HG03103 (cell line): ENCODE data around the gene CCDC88C.
"Not testable (repeated sequence)": the region's sequence is repeated elsewhere in the genome, so short reads cannot be mapped to it uniquely, and the experiment has no call there.

Experiments used
- ATAC-seq: cut with Tn5 transposase; IDR thresholded peaks from one replicate; pipeline ENCODE4 v1.9.1; 2021; ENCODE audit warnings: low read depth; ENCODE audit not compliant: unreplicated experiment

Gene CCDC88C

GRCh38 chr14:91261115-91261514 lies 156.5 kb downstream of the CCDC88C start:
- no peak for ATAC-seq

- ATAC-seq, result no peak
Measured at GRCh38 chr14:91258876-91259275, 158.7 kb downstream of the CCDC88C start.

- ATAC-seq, result no peak
Measured at GRCh38 chr14:91258011-91258618, 159.5 kb downstream of the CCDC88C start.

DNA sequence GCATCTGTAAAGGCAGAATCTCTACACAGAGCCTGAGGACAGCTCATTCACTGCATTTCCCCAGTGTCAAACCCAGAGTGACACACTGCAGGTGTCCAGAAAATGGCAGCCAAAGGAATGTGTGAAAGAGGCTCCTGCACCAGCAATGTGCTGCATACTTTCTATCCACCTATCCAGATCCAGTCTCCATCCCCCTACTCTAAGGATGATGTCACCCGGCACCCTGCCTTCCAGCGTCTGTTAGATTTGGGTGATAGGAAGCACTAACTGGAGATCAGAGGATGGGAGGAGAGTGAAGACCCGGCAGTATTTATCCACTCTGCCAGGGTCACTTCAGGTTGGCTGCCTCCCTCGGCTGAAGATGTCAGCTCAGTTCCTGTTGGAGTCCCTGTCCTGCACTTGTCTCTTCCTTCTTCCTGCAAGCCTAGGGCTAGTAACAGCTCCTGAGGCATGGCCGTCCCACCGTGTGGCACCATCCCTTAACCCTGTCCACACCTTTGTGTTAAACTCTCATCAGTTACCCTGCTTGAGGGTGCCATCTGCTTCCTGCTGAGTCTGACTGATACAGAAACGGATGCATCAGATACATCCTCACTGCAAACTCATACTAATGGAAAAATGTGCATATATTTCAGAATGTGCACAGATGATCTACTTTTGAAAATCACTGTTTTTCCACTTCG lies 160.2 kb downstream of the CCDC88C start:
- no peak for ATAC-seq

- no peak for ATAC-seq
Measured at GRCh38 chr14:91256661-91257060, 161.0 kb downstream of the CCDC88C start.

DNA sequence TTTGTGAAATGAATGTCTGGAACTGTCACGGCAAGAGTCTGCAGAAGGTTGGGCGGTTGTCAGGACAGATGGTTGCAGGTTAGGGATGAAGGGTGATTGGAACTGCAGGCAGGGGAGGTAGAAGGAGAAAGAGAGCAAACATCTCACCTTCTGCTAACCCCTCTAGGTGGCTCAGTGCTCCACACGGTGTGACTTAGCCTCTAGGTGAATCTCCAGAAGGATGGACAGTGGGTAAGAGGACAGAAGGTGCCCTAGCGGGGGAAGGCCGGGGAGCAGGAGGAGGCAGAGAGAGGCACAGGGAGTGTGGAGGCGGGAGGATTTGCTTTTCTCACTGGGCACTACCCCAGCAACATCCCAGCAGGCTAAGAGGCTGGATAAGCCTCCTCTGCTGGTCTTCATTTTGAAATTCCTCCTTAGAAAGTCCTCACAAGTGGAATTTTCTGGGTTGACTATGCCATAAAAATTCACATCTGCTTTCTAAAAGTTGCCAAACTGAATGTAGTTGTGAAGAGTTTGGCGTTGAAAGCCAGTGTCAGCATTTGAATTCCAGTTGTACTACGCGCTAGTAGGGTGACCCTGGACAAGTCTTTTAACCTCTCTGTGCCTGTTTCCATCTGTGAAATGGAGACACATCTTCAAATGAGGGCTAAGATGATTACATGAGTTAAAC lies 162.5 kb downstream of the CCDC88C start:
- no peak for ATAC-seq

DNA sequence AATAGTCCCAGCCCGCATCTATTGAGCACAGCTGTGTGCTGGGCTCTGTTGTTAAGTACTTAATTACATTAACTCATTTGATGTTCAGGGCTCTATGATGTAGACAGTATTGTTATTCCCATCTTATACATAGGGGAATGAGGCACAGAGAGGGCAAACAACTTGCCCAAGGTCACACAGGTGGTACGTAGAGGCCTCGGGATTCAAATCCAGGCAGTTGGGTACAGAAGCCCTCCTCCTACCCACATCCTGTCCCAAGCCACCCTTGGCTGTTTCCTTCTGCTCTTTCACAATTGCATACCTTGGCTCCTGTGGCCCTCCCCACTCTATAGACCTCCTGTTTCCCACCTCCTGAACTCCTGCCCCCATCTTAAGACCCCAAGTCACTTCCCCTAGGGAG lies 163.2 kb downstream of the CCDC88C start:
- no peak for ATAC-seq

DNA sequence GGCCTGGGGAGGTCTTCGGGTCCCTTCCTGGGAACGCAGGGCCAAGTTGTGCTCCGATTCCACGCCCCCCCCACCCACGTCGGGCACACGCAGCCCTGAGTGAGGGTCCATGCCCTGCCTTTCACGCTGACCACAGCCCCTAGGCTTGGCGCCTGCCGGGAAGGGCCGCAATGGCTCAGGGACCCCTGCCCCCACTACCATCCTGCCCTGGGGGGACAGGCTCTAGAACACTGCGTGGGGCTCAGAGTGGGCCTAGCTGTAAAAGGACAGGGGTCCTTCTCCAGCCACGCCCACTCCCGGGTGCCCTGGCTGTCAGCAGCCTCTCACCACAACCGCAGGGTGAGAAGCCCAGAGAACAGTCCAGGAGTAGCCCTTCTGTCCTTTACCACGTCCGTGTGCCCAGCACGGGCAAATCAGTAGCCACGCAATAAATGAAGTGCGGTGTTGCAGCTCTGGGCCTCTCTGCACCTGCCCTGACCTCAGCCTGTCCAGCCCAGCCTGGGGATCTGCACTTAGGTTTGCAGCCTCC lies 163.8 kb downstream of the CCDC88C start:
- ATAC-seq, result no peak

DNA sequence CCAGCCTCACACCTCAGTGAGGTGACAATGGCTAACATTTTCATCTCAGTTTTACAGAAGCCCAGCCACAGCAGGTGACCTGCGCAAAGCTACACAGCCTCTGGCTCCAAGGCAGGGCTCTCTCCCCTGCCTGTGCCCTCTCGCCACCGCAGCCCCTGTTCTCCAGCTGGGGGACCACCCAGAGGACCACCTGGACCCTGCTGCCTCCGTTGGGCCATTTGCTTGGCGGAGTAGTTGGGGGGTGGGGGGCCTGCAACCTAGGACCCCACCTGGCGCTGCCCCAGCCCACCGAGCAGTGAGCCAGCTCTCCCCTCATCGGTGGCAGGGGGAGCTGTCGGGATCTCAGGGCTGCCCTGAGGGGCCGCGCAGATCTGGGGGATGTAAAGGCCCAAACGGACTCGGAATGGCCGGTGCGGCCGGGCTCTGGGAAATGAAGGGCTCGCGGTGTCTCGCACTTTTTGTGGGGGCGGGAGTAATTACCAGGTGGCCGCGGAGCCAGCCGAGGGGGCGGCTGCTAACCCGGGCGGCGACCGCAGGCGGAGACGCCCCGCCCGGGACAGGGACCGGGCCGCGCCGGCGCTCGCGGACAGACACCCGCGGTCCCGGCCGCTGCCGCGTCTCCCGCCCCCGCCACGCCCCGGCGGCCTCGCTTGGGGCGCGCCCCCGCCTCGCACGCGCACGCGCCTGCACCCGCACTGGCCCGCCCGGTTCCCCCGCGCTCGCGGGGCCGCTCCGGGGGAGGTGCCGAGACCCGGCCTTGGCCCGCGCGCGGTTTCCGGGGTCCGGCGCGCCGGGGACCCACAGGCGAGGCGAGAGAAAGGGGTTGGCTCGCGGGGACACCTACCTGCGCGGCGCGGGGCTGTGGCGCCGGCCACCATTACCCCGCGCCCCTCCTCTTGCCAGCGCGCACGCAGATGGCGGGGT lies 164.5 kb downstream of the CCDC88C start:
- ATAC-seq, result no peak

DNA sequence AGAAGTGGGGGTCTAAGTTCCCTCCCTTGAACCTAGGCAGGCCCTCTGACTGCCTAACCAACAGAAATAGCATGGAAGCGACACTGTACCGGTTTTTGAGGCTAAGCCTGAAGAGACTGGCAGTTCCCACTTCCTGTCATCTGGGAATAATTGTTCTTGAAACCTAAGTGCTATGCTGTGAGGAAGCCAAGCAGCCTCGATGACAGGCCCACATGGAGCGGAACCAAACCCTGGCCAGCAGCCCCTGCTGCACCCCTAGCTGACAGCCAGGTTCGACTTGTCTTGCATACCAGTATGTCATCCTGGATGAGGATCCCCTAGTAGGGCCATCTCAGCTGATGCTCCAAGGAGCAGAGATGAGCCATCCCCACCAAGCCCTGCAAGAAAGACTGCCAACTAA lies 166.7 kb downstream of the CCDC88C start:
- no peak for ATAC-seq

- peak; percentile 83 for ATAC-seq
Measured at GRCh38 chr14:91249841-91250616, 167.6 kb downstream of the CCDC88C start.

DNA sequence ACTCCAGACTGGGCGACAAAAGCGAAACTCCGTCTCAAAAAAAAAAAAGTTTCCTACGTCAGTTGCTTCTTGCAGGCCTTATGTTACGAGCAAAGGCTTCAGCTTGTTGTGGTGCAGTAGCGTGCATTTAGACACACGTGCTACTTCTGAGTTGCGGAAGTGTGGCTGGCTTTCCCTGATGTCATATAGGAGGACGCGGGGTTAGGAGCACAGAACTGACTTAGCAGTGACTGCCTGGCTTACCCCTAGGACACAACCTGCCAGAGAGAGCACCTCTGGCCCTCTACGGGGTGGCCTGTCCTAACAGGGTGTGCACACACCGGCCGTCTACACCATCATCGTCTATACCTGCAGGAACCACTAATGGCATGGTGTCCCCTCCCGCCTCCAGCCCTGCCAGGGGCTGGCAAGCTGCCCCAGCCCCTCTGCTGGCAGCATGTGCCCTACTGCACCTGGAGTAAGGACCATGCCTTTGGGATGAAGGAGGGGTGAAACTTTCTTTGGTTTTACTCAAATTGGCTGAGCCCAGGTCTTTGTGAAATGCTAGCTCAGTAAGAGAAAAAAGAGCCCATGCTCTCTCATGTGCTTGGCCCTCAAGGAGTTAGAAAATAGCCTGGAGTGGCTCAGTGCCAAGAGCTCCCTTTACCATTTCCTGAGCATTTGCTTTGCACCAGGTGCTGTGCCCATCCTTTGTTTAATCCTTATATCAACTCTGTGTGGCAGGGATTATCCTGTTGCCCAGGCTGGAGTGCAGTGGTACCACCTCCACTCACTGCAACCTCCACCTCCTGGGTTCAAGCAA lies 171.4 kb downstream of the CCDC88C start:
- ATAC-seq, result no peak

DNA sequence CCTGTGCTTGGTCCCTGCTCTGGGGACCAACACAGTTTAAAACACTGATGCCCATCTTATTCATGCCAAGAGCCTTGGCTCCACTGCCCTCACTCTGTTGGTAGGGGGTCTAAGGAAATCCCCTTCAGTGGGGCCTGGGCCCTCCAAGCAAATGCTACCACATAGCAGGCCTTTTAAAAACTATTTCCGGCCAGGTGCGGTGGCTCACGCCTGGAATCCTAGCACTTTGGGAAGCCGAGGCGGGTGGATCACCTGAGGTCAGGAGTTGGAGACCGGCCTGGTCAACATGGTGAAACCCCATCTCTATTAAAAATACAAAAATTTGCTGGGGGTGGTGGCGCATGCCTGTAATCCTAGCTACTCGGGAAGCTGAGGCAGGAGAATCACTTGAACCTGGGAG lies 172.0 kb downstream of the CCDC88C start:
- not testable (repeated sequence) for ATAC-seq

DNA sequence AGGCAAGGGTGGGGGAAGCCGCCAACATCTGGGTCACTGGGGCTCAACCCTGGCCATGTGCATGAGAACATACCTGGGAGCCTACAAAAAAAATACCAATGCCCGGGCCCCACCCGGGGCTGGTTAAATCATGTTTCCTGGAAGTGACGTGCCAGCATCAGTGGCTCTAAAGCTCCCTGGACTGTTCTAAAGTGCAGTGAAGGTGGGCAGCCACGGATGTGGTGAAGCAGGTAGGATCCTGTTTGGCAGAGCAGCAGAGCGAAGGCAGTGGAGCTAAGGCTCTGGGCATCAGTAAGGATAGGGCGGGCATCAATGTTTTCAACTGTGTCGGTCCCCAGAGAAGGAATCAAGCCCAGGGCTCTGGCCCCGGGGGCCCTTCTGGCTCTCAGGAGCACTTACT lies 172.6 kb downstream of the CCDC88C start:
- ATAC-seq, result no peak

DNA sequence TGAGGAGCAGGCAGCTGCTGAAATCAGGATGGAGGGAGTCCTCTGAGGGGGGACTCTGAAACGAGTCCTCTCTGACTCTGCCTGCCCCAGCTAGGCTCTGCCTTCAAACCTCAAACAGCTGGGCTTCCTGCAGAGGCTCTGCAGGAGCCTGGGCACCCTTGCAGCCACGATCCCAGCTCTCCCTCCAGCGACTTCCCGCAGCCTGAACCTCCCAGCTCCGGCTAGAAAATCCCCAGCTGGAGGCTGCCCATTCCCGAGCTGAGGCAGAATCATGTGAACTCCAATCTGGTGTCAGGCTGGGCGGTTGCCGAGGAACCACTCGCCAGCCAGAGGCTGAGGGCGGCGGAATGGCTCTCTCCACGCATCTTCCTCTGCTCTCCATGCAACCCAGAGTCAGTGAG lies 173.1 kb downstream of the CCDC88C start, which contains the start of gene GPR68:
TSS of gene GPR68 (minus strand) at position 204 of the 401 bp plus-strand sequence. CDS start 9,654 bp downstream, outside the sequence.
- no peak for ATAC-seq

GRCh38 chr14:91243074-91243471 lies 174.5 kb downstream of the CCDC88C start:
- ATAC-seq, result no peak

DNA sequence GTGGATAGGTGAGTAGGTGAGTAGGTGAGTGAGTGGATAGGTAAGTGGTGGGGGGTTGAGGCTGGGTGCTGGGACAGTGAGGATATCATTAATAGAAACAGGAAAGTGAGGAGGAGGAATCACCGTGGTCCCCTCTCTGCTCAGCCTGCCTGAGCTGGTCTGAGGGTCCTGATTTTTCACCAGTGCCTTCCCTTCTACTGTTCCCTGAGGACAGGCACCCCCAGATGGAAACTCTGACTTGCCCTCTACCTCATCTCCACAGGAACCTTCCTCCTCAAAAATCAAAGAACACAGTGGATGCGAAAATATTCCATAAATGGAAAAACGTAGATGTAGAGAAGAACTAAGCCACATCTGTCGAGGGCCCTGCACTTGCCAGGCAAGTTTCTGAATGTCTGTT lies 175.0 kb downstream of the CCDC88C start:
- no peak for ATAC-seq

GRCh38 chr14:91241863-91242262 lies 175.8 kb downstream of the CCDC88C start:
- ATAC-seq, result peak; percentile 65

DNA sequence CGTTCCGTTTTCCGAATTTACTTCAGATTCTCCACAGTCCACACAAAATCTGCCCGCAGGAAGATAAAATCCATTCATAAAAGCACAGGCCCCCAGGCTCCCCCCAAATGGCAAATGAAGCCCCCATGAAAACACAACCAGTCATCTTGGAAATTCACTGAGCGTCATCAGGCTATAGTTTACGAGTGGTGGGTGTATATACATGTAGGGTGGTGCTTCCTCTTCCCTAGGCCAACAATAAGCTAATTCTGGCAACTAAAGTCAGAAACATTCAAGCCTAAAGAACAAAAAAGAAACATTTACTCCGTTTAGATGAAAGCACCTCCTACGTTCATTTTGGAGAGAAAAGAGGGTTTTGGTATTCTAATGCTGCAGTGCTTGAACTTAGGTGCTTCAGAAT lies 179.0 kb downstream of the CCDC88C start:
- ATAC-seq, result no peak
